CD4-positive, CD25-positive, alpha-beta regulatory T cell (primary cell): ENCODE data around the gene NQO1. TPM values are rescaled to one million over a fixed set of nuclear protein-coding genes. Genes with fewer than 3 reads are reported as not detected.

Experiments
- ATAC-seq, 2 donors: fragments of 150-1000 bp; cut with Tn5 transposase; one replicate each; pipeline ENCODE4 v1.10.0; 2021; ENCODE audit warnings: low read depth in 2 of 2, moderate number of reproducible peaks in 2 of 2, moderate library complexity in 1 of 2
- DNase-seq, 3 donors: peaks; one replicate each; pipeline versions ENCODE4 v3.0.0 to v3.0.0-alpha.2; 2012 to 2022; ENCODE audit warnings: mixed read lengths in 1 of 3
- H3K27ac ChIP-seq: one replicate; pipeline ENCODE4 v1.7.0; 2013; ENCODE audit warnings: mild to moderate bottlenecking, low read length; ENCODE audit not compliant: insufficient read depth, poor library complexity, severe bottlenecking
- H3K27me3 ChIP-seq: one replicate; pipeline ENCODE4 v1.7.0; 2013; ENCODE audit warnings: low read length; ENCODE audit not compliant: control insufficient read depth, insufficient read depth
- H3K36me3 ChIP-seq: one replicate; pipeline ENCODE4 v1.7.0; 2013; ENCODE audit warnings: mild to moderate bottlenecking, low read length, moderate library complexity; ENCODE audit not compliant: control insufficient read depth, insufficient read depth
- H3K4me1 ChIP-seq: 2 replicates; pipeline ENCODE4 v1.7.0; 2013; ENCODE audit warnings: mild to moderate bottlenecking, low read length; ENCODE audit not compliant: insufficient read depth, control insufficient read depth, poor library complexity, severe bottlenecking
- H3K4me3 ChIP-seq: one replicate; pipeline ENCODE4 v1.7.0; 2013; ENCODE audit warnings: low read depth, mild to moderate bottlenecking, low read length, moderate library complexity
- H3K9me3 ChIP-seq, 2 experiments: 1 replicate in 1 of 2; 2 replicates in 1 of 2; pipeline ENCODE4 v1.7.0; 2013; ENCODE audit warnings: low read length in 2 of 2, mild to moderate bottlenecking in 1 of 2, moderate library complexity in 1 of 2; ENCODE audit not compliant: control insufficient read depth in 2 of 2
- H3K27ac Mint-ChIP-seq, 3 donors: one replicate each; pipeline ENCODE4 v1.8.0; 2020 to 2022; ENCODE audit warnings: mild to moderate bottlenecking in 3 of 3, mixed read lengths in 3 of 3, moderate library complexity in 2 of 3
- H3K27me3 Mint-ChIP-seq: one replicate; pipeline ENCODE4 v1.8.0; 2022; ENCODE audit warnings: mild to moderate bottlenecking, mixed read lengths
- H3K36me3 Mint-ChIP-seq: one replicate; pipeline ENCODE4 v1.8.0; 2020; ENCODE audit warnings: mixed read lengths
- H3K4me1 Mint-ChIP-seq, 4 donors: one replicate each; pipeline ENCODE4 v1.8.0; 2020 to 2022; ENCODE audit warnings: mixed read lengths in 4 of 4, mild to moderate bottlenecking in 1 of 4
- H3K4me3 Mint-ChIP-seq, 4 donors: one replicate each; pipeline ENCODE4 v1.8.0; 2020 to 2022; ENCODE audit warnings: mild to moderate bottlenecking in 4 of 4, mixed read lengths in 4 of 4, moderate library complexity in 3 of 4
- H3K9me3 Mint-ChIP-seq, 7 donors: one replicate each; pipeline ENCODE4 v1.8.0; 2020 to 2022; ENCODE audit warnings: mixed read lengths in 7 of 7, mild to moderate bottlenecking in 3 of 7, moderate library complexity in 2 of 7
- polyA plus RNA-seq, 4 donors: library from polyadenylated mRNA; unstranded; fragments of 300-500 nt; fragmentation: Illumina TruSeq; gene quantifications; one replicate each; pipeline ENCODE4 v1.2.3, GENCODE V29; 2021
- total RNA-seq: library from RNA; stranded (reverse); gene quantifications from one replicate; pipeline ENCODE4 v1.2.3, GENCODE V29; 2022

Gene NQO1
- total and polyA plus RNA-seq, 5 donors from 2014 or later: 3.9 to 15.1 (median 5.1) TPM

DNA sequence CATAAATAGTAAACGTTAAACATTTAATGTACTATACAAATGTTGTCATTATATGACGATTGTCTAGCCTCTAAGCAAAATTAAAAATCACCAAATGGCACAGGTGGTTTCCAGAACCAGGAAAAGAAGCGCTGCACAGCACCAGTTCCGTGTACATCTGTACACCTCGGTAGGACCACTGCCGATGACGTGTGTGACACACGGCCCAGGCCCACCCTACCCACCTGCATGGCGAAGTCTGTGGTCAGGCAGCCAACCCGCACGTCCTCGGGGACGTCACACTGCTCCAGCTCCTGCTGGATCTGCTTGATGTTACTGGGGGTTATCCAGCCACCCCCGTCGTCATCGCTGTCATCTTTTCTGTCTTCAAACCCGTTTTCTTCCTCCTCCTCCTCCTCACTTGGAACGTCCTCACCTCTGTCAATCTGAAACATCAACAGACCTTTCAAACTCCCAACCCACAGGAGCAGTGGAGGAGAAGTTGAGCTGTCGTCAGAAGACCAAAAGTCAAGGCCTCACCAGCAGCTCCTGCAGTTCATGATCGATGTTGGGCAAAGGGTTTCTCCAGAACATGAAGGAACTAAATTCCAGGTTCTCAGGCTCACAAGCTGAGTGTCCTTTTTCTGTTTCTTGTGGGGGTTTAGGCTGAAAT lies 22.5 kb upstream of the NQO1 start:
- Histone ChIP-seq H3K27me3 (no peaks in the 10 kb centered on the region), H3K36me3 (peaks cover 77% of the 10 kb centered on the region), H3K4me3 (no peak overlapping the region), H3K27ac (no peak overlapping the region), H3K4me1 (peaks cover 14% of the 10 kb centered on the region), H3K9me3 (no peaks in the 10 kb centered on the region)
- H3K4me1 Mint-ChIP-seq: peaks cover 5 to 25% (median 18%) of the 10 kb centered on the region in 4 donors
- H3K27me3 Mint-ChIP-seq: no peaks in the 10 kb centered on the region
- H3K36me3 Mint-ChIP-seq: peaks cover 44% of the 10 kb centered on the region
- ATAC-seq (no peak), DNase-seq (no peak)
- no peak overlapping the region for H3K27ac Mint-ChIP-seq
- no peak overlapping the region for H3K4me3 Mint-ChIP-seq
- no peaks in the 10 kb centered on the region for H3K9me3 Mint-ChIP-seq

DNA sequence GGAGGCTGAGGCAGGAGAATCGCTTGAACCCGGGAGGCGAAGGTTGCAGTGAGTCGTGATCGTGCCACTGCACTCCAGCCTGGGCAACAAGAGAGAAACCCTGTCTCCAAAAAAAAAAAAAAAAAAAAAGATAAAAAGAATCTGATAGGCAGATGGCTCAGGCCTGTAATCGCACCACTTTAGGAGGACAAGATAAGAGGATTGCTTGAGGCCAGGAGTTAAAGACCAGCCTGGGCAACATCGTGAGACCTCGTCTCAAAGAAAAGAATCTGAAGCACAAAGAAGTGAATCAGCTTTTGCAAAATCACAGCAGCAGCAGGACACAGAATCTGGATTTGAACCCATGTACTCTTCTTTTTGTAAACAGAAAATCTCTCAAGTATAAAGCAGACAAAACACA lies 20.8 kb upstream of the NQO1 start:
- Mint-ChIP-seq H3K36me3 (peaks cover 57% of the 10 kb centered on the region), H3K4me3 (no peak overlapping the region), H3K27ac (no peak overlapping the region), H3K27me3 (no peaks in the 10 kb centered on the region), H3K9me3 (peaks cover 0 to 1% (median 0%) of the 10 kb centered on the region in 7 donors), H3K4me1 (peaks cover 4 to 8% (median 7%) of the 10 kb centered on the region in 4 donors)
- no peak for DNase-seq
- H3K9me3 ChIP-seq: no peaks in the 10 kb centered on the region
- no peaks in the 10 kb centered on the region for H3K4me1 ChIP-seq
- H3K36me3 ChIP-seq: peaks cover 95% of the 10 kb centered on the region
- H3K27me3 ChIP-seq: no peaks in the 10 kb centered on the region
- H3K27ac ChIP-seq: no peak overlapping the region
- no peak overlapping the region for H3K4me3 ChIP-seq
- no peak for ATAC-seq

DNA sequence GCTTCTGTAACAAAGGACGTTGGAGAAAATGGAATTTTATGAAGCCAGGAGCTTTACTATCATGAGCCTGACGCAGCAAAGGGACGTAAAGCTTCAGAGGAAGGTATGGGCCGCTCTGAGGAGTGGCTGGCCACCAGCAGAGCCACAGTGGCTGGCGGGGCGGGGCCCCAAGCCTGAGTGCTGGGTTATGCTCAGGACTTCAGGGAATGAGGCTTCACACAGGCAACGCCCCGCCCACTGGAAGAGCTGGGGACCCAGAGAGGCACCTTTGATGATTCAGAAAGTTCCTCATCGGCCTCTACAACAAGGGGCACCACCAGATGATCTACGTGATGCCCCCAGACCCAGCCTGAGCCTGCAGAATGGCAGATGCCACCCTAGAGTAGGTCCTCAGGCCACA lies 19.6 kb upstream of the NQO1 start:
- Mint-ChIP-seq H3K27ac (peak overlapping the region in 1 of 3 donors; percentile 44), H3K4me3 (no peak overlapping the region), H3K4me1 (peaks cover 2 to 7% (median 4%) of the 10 kb centered on the region in 4 donors), H3K9me3 (peaks cover 0 to 1% (median 0%) of the 10 kb centered on the region in 7 donors), H3K36me3 (peaks cover 58% of the 10 kb centered on the region), H3K27me3 (no peaks in the 10 kb centered on the region)
- no peaks in the 10 kb centered on the region for H3K9me3 ChIP-seq
- no peak for DNase-seq
- peaks cover 96% of the 10 kb centered on the region for H3K36me3 ChIP-seq
- no peak overlapping the region for H3K4me3 ChIP-seq
- H3K27ac ChIP-seq: no peak overlapping the region
- ATAC-seq: no peak
- H3K27me3 ChIP-seq: no peaks in the 10 kb centered on the region
- H3K4me1 ChIP-seq: no peaks in the 10 kb centered on the region

DNA sequence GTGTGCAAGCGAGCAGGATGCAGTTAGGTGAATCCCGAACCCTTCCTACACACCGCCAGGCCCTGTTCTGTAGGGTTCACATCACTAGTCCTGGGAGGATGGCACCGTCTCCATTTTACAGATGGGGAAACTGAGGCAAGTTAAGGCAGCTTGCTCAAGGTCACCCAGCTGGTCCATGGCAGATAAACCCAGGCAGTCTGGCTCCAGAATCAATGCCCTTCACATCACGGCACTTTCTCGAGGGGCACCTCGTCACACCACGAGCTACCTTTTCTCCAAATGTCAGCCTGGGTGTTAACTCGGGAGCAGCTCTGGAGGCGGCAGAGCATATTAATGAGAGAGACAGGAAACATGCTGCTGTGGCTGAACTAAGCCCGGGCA lies 18.9 kb upstream of the NQO1 start:
- DNase-seq (no peak), ATAC-seq (no peak)
- Mint-ChIP-seq H3K4me1 (peaks cover 0 to 7% (median 4%) of the 10 kb centered on the region in 4 donors), H3K27me3 (no peaks in the 10 kb centered on the region), H3K4me3 (no peak overlapping the region), H3K36me3 (peaks cover 60% of the 10 kb centered on the region), H3K27ac (no peak overlapping the region), H3K9me3 (peaks cover 0 to 1% (median 0%) of the 10 kb centered on the region in 7 donors)
- Histone ChIP-seq H3K9me3 (no peaks in the 10 kb centered on the region), H3K36me3 (peaks cover 92% of the 10 kb centered on the region), H3K27ac (no peak overlapping the region), H3K4me1 (no peaks in the 10 kb centered on the region), H3K27me3 (no peaks in the 10 kb centered on the region), H3K4me3 (no peak overlapping the region)

DNA sequence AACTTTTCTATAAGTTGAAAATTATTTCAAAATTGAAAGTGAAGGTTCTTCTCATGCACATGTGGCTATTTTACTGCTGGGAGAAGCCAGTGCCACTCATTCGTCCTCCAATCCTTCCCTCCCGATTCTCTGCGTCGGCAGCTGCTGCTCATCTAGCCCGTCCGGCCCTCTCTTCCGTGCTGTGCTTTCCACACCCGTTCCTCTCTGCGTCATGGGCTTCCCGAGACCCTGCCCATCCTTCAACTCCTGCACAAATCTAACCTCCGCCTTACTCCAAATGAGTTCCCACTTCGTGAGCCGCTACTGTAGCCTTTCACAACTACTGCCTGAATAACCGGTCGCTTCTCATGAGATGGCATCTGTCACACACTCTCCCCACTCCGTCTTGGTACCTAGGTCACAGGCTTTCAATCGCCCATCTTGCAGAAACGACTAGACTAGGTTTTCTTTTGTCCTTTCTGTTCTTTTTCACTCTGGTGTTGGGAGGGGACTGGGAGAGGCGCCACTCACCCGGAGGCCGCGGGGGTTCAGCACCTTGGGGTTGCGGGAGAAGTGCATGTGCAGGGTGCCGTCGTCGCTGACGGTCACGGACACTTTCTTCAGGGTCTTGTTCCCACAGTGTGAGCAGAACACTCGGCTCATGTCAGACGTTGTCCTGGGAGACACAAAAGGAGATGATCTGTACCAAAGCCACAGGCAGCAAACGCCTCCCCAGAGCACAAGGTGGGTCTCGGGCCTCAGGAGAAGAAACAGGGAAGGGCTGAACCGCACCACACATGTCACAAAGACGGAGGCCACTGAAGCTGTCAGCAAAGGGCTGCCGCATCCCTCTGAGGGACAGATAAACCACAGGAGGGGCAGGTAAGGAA lies 18.2 kb upstream of the NQO1 start:
- no peak overlapping the region for H3K27ac ChIP-seq
- Mint-ChIP-seq H3K27ac (peak overlapping the region in 2 of 3 donors; percentile 29 to 87), H3K27me3 (no peaks in the 10 kb centered on the region)

DNA sequence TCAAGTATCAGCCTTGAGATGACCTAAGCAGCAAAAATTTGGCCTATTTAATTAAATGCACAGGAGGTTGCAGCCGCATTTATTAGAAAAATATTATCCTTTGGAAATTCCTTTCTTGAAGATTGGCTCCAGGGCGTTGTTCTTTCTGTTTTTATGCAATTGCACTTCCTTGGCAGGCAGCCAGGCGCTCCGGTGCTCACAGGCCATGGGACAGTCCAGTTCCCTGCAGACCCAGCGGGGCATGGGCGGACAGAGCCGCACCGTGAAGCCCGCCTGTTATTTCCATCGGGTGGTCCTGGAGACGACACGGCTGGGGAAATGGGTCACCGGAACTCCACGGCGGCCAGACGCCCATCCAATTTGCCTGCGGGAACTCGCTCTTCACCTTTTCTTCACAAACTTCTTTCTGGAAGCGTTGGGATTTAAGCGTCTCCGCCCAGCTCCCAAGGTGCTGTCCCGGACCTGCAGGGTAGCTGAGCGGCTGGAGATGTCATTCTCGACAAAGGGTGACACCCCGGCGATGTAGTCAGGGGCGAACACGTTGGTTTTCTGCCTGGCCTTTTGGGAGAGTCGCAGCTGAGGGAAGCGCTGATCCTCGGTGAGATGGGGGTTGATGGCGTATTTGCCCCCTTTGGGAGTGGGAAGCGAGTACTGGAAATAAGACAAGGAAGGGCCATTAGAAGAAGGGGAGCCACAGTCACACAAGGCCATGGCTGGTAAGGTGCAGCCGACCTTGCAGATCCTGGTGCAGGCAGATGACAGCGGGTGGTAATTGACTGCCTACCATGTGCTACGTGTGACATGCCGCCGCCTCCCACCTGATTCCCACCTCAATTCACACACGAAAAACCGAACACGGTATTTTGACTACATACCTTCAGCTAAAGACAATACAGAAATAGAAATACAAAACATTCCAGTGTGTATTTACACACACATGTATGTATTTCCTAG lies 15.9 kb upstream of the NQO1 start:
- Mint-ChIP-seq H3K4me3 (no peak overlapping the region), H3K4me1 (peaks cover 0 to 7% (median 0%) of the 10 kb centered on the region in 4 donors), H3K36me3 (peaks cover 41% of the 10 kb centered on the region), H3K9me3 (peaks cover 0 to 1% (median 0%) of the 10 kb centered on the region in 7 donors), H3K27ac (no peak overlapping the region), H3K27me3 (no peaks in the 10 kb centered on the region)
- Histone ChIP-seq H3K27me3 (no peaks in the 10 kb centered on the region), H3K27ac (no peak overlapping the region), H3K36me3 (peaks cover 66% of the 10 kb centered on the region), H3K4me3 (no peak overlapping the region), H3K9me3 (no peaks in the 10 kb centered on the region), H3K4me1 (no peaks in the 10 kb centered on the region)
- ATAC-seq (no peak), DNase-seq (no peak)

More for the DNA sequence above, 18.2 kb upstream of the NQO1 start:
- Mint-ChIP-seq H3K4me1 (peaks cover 0 to 7% (median 4%) of the 10 kb centered on the region in 4 donors), H3K36me3 (peaks cover 61% of the 10 kb centered on the region), H3K4me3 (peak overlapping the region in 1 of 4 donors; percentile 41), H3K9me3 (peaks cover 0 to 1% (median 0%) of the 10 kb centered on the region in 7 donors)
- H3K36me3 ChIP-seq: peaks cover 88% of the 10 kb centered on the region
- no peak overlapping the region for H3K4me3 ChIP-seq
- H3K27me3 ChIP-seq: no peaks in the 10 kb centered on the region
- no peak for DNase-seq
- ATAC-seq: no peak
- H3K9me3 ChIP-seq: no peaks in the 10 kb centered on the region
- H3K4me1 ChIP-seq: no peaks in the 10 kb centered on the region

DNA sequence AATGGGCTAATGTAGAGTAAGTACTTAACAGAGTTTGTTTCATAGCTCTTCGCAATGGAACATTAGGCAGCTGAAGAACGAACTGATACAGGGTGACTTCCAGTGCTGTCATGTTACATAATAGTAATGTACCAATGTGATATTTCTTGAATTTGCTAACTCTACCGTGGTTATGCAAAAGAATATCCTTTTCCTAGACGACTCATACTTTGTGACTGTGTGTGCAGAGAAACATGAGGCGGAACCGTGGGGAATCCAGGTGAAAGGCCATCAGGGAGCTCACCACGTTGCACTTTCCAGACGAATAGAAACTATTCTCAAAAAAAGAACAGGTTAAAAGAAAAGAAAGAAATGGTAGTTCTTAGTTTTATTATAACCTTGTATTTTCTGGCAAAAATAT lies 15.2 kb upstream of the NQO1 start:
- no peaks in the 10 kb centered on the region for H3K4me1 ChIP-seq
- peaks cover 59% of the 10 kb centered on the region for H3K36me3 ChIP-seq
- H3K36me3 Mint-ChIP-seq: peaks cover 39% of the 10 kb centered on the region
- H3K4me3 Mint-ChIP-seq: no peak overlapping the region
- no peak overlapping the region for H3K27ac ChIP-seq
- no peak overlapping the region for H3K27ac Mint-ChIP-seq
- no peaks in the 10 kb centered on the region for H3K27me3 Mint-ChIP-seq
- no peak overlapping the region for H3K4me3 ChIP-seq
- peaks cover 0 to 1% (median 0%) of the 10 kb centered on the region in 7 donors for H3K9me3 Mint-ChIP-seq
- no peak for ATAC-seq
- H3K9me3 ChIP-seq: no peaks in the 10 kb centered on the region
- H3K4me1 Mint-ChIP-seq: peaks cover 0 to 7% (median 0%) of the 10 kb centered on the region in 4 donors
- DNase-seq: no peak
- H3K27me3 ChIP-seq: no peaks in the 10 kb centered on the region
